NCI-H82 (cell line): ENCODE data around the gene KDM4C.

Experiments
- DNase-seq: peaks from one replicate; lab custom pipeline; 2025; lab: John Stamatoyannopoulos, UW

The KDM4C gene

DNA sequence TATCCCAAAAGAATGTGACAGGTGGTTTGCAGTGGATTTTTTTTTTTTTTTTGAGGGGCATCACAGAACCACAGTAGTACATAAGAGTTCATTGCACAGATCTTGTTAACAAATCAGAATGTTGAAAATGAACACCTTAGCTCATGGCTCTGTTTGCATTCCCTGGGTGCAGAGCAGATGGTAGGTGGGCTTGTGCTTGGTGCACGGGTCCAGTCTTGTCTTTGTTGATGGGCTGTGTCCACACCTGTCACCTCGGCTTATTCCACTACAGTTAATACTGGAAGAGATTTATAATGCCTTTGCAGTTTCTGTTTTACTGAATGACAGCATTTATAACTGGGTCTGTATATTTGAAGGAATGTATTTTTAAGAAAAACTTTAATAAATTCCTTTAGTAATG is 146.6 kb downstream of the KDM4C start:
- peak; percentile 21 for DNase-seq

DNA sequence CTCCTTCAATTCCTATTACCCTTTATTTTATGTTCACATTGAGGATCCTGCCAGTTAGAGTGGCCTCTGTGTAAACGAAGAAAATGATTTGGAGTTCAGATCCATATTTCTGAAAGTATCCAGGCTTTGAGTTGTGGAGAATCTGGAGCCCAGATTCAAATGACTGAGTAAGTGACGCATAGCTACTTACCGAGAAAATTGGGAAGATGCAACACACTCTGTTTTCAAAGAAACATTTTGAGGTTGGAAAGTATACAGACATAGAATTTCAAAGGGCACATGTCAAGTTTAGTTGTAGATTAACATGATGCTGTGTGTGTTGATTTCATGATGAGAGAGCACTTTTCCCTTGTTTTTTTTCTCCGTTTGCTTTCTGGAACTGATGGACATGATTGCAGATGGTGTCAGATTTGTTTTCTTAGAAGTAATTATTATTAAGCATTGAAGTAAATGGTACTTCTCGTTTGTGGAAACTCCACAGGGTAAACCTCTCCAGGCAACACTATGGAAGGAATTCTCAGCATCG is 148.1 kb downstream of the KDM4C start:
- DNase-seq, result no peak

GRCh38 chr9:6907772-6908381 is 150.1 kb downstream of the KDM4C start:
- peak; percentile 57 for DNase-seq

DNA sequence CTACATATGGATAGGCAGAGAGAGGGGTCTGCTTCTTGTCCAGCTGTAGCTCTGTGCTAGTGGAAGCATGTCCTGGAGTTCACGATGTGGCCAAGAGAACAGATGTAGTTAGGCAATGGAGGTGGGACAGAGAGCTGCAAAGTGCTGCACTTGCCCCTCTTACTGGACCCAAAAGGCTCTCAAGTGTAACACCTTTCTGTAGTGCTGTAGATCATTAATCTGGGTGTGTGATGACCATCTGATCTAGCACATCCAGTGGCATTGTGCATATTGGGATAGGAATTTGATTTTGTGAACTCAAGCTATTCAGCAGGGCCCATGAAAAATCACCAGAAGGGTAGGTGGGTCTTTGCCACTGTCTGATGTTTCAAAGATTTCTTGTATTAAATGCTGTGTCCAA is 151.4 kb downstream of the KDM4C start:
- no peak for DNase-seq

GRCh38 chr9:6910032-6910431 is 152.3 kb downstream of the KDM4C start:
- DNase-seq, result no peak

DNA sequence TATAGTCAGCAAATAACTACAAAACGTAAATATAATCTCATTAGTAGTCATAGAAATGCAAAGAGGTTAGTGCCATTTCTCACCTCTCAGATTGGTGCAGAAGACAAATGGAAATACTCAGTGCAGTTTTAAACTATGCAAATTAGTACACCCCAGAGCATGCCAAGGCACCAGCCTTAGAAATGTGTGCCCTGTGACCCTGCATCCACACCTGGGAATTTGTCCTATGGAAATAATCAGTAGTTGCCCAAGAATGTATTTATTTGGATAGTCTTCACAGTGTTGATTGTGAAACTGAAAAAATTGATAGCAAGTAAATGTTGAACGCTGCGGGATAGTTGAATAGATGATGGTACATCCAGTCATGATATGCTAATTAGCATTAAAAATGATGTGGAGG is 152.7 kb downstream of the KDM4C start:
- no peak for DNase-seq

DNA sequence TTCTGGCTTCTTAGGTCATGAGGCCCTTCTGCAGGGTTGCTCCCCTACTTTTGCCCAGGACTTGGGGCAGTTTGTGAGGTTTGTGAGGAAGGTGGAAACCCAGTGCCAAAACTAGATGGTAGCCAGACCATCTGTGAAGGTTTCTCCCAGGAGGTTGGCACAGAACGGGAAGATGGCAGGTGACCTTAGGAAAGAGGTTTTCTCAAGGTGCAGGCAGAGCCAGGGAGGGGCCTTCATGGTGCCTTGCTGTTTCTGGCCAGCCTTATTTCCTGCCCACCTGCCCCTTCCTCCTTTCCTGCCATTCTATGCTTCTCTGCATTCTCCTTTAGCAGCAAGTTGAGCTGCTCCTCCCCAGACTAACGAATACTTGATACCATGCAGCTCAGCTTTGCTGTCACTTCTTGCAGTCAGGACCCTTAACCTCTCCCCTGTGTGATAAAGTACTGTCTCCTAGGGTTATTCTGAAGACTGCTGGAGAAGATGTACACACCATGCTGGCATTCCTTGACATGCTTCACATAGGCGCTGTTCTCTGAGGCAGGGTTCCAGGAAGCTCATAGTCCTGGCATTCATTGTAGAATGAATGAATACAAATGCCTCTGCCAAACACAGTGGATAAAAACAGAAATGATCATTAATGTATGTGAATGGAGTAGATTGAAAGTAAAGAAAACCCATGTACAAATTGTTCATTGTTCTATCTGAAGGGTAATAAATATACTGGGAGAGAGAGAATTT is 154.3 kb downstream of the KDM4C start:
- no peak for DNase-seq

DNA sequence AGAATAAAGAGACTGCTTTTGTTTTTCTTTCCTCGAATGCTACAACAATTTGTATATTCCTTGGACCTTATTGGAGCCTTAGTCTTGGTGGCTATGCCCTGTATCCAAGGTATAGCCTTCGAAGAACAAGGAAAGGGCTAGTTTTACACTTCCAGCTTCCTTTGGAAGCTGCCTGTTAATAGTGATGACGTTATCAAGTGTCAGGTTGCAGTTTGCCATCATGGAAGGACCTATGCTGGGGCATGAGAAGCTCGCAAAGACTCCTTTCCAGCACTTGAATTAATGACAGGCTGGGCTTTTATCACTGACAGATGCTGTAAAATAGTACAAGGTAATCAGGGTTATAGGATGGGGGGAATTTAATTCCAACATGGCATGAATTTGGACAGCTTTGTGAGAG is 157.9 kb downstream of the KDM4C start:
- peak; percentile 8 for DNase-seq

GRCh38 chr9:6917162-6917561 is 159.4 kb downstream of the KDM4C start:
- no peak for DNase-seq

- no peak for DNase-seq
Measured at GRCh38 chr9:6920041-6920440, 162.3 kb downstream of the KDM4C start.

DNA sequence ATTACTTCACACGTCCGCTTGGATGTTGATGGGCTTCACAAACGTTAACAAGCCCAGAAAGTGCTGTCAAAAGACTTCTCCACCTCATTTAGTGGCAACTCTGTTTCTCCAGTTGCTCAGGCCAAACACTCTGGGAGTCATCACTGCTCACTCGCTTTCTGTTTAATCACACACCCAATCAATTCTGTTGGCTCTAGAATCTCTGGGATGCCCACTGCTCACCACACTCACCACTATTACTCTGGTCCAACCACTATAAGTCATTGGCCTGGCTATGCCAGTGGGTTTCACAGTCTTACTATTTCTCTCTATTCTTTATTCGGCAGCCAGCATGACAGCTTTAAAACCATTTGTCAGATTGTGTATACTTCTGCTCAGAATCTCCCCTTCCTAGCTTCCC is 163.5 kb downstream of the KDM4C start:
- no peak for DNase-seq

DNA sequence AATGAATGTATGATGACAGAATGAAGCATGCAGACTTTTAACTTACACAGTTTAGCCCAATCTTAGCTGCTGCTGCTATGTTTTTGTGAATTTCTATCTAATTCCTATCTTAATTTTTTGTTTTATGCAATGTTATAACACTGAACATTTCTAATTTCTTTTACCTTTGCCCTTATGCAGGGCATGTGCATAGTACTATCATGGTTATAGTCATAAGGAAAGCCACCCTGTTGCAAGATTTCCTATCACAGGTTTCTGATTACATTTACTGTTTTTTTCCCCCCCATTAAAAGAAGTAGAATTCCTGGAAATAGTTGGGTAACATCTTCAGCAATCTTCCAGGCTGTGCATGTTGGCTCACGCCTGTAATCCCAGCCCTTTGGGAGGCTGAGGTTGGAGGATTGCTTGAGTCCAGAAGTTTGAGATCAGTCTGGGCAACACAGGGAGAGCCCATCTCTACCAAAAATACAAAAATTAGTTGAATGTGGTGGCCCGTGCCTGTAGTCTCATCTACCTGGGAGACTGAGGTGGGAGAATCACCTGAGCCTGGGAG is 164.4 kb downstream of the KDM4C start:
- no peak for DNase-seq

DNA sequence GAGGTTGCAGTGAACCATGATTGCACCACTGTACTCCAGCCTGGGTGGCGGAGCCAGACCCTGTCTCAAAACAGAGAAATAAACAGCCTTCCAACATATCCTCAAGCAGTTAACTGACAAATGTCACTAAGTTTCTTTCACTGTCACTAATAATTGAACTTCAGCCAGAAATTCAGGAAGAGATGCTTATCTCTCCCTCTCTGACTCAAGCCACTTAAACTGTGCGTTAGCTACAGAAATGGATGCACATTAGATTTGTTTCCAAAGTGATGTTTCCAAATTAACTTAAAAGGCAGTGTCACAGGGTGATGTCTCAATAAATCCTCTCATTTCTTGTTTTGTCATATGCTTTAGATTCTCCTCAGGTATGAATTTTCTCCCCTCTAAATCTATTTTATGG is 164.9 kb downstream of the KDM4C start:
- DNase-seq, result no peak

- no peak for DNase-seq
Measured at GRCh38 chr9:6923086-6923485, 165.3 kb downstream of the KDM4C start.

DNA sequence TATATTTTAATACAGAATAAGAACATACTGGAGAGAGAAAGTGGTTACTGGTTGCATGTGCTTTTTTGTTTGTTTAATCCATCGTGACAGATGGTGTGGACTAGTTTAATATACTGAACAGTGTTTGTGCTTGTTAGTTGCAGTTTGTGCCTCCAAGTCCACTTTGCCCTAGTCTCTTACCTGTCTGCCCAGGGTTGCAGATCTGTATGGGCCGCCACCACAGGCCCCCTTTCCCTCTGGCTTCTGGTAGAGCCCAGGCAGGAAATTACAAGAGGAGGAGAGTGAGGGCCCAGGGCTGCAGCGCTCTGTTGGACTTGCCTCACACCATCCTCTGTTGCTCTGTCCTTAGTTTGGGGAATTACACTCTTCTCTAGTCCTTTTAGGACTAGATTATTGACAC is 166.4 kb downstream of the KDM4C start:
- DNase-seq, result peak; percentile 48

- no peak for DNase-seq
Measured at GRCh38 chr9:6924988-6925563, 167.3 kb downstream of the KDM4C start.

GRCh38 chr9:6925836-6926235 is 168.1 kb downstream of the KDM4C start:
- DNase-seq, result peak; percentile 83

DNA sequence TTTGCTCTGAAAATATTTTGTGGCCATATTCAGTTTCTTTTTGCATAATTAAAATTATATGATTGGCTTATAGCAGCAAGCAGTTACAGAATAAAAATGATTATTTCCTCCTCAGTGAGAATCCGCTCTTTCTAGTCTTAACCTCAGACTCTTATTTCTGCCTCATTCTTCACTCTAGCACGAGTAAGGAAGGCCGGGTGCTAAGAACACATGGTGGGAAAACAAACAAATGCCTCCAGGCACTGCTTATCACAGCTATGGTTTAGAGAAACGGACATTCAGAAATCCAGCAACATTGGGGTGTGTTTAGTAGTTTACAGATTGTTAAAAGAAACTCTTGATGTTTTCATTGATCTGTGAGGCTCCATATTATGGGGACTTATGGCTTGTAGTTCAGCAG is 168.7 kb downstream of the KDM4C start:
- DNase-seq, result no peak

- DNase-seq, result no peak
Measured at GRCh38 chr9:6927838-6928237, 170.1 kb downstream of the KDM4C start.

GRCh38 chr9:6928863-6929262 is 171.1 kb downstream of the KDM4C start:
- no peak for DNase-seq

DNA sequence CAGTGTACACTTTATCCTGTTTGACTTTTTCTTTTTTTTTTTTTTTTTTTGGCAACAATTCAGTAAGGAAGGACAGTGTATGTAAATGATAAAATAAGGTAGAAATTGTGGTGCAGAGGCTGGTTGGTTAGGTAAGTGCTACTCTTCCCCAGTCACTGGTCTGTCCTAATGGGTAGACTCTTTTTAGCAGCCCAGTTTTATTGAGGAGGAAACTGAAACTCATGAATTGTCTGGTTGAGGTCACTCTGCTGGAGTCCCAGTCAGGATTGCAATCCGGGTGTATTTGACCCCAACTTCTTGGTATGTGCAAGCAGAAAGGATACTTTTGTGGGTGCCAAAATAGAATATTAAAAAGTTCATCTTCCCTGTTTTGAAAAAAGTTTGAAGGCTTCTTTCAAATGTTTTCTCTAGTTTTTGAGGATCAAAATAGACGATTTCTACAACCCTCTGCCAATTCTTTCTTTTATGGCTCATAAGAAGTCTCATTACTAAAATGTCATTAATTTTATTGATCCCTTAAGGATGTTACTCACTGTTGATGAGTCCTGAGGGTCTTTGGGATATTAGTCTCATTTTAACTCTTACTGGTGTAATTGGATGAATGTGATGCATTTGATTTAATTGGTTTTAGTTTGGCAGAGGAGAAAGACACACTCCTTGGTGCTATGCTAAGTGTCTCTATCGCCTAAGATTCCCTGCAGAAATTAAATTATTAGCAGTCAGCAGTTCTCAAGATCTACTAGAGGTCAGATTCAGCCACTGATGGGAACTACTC is 171.9 kb downstream of the KDM4C start:
- DNase-seq, result peak; percentile 68

DNA sequence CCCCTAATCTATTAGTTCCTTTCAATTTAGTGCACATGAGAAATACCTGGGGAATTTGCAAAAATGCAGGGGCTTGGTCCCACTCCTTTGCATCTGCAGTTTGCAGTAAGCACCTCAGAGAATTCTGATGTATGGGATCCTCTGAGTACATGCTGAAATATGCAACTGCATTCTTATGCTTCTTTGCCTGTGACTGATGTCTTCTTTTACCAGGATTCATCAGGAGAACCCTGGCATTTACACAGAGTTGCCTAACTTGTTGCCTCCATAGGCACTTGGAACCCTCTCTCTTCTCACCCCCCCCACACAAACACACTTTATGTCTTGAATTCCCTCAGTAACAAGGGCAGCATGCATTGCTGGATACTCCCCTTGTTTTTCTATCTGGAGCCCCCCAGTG is 173.1 kb downstream of the KDM4C start:
- DNase-seq, result no peak
